Tibial nerve (tissue), 3 donors: ENCODE data around the gene PLA2G15.

Source experiments
- CTCF ChIP-seq, 5 experiments: fragments of 200-600 bp in 3 of 5; fragments of 450-650 bp in 2 of 5; sonication (generic) in 3 of 5; IDR thresholded peaks; one replicate each; pipeline ENCODE4 v1.5.1; 2016 to 2019; ENCODE audit warnings: antibody characterized with exemption in 5 of 5, mild to moderate bottlenecking in 3 of 5, moderate library complexity in 2 of 5
- POLR2A ChIP-seq, 2 donors: fragments of 450-650 bp; IDR thresholded peaks; one replicate each; pipeline ENCODE4 v1.6.1; 2017; ENCODE audit warnings: antibody characterized with exemption in 2 of 2, mild to moderate bottlenecking in 2 of 2, moderate library complexity in 2 of 2

- no peak for TF ChIP-seq CTCF (IDR thresholded peaks at IDR 0.05)
- no peak for TF ChIP-seq POLR2A (IDR thresholded peaks at IDR 0.05)
Measured at GRCh38 chr16:68270353-68270752, 25.2 kb downstream of the PLA2G15 start.
